Esophagus squamous epithelium (tissue), 5 donors: ENCODE measurements around the gene PRR5L. TPM values are rescaled to one million over a fixed set of nuclear protein-coding genes. Genes with fewer than 3 reads are reported as not detected.

Experiments
- DNase-seq: peaks from one replicate; lab custom pipeline; 2025; lab: John Stamatoyannopoulos, UW
- H3K27ac ChIP-seq, 4 donors: fragments of 200-600 bp; sonication (generic); one replicate each; pipeline ENCODE4 v1.5.1; 2016 to 2019; ENCODE audit warnings: mild to moderate bottlenecking in 1 of 4
- H3K27me3 ChIP-seq, 4 donors: fragments of 200-600 bp; sonication (generic); 1 replicate in 3 of 4; 2 replicates in 1 of 4; pipeline versions ENCODE4 v1.5.1 to v1.6.0; 2017 to 2021; ENCODE audit warnings: antibody characterized with exemption in 1 of 4
- H3K36me3 ChIP-seq, 3 donors: fragments of 200-600 bp; sonication (generic); one replicate each; pipeline ENCODE4 v1.5.1; 2016 to 2019
- H3K4me1 ChIP-seq, 3 donors: fragments of 200-600 bp; sonication (generic); one replicate each; pipeline ENCODE4 v1.5.1; 2017 to 2019
- H3K4me3 ChIP-seq, 4 donors: fragments of 200-600 bp; sonication (generic); 1 replicate in 3 of 4; 2 replicates in 1 of 4; pipeline ENCODE4 v1.5.1; 2016 to 2019; ENCODE audit warnings: mild to moderate bottlenecking in 2 of 4, moderate library complexity in 1 of 4
- H3K9me3 ChIP-seq, 3 donors: fragments of 200-600 bp; sonication (generic); one replicate each; pipeline ENCODE4 v1.5.1; 2016 to 2019
- CTCF ChIP-seq, 6 experiments: fragments of 450-650 bp in 4 of 6; fragments of 200-600 bp in 2 of 6; sonication (generic) in 2 of 6; IDR thresholded peaks; one replicate each; pipeline ENCODE4 v1.5.1; 2016 to 2019; ENCODE audit warnings: antibody characterized with exemption in 6 of 6, mild to moderate bottlenecking in 4 of 6, moderate library complexity in 4 of 6
- POLR2A ChIP-seq, 4 donors: fragments of 450-650 bp; IDR thresholded peaks; one replicate each; pipeline ENCODE4 v1.6.1; 2017; ENCODE audit warnings: antibody characterized with exemption in 4 of 4, mild to moderate bottlenecking in 4 of 4, moderate library complexity in 3 of 4
- WGBS, 2 donors: methylation state at CpG; one replicate each; pipeline ENCODE4 v1.1.5; 2018; 5-methylcytosine and 5-hydroxymethylcytosine counted together
- intact Hi-C: fragments of 100-400 bp; cut with DNase I; formaldehyde crosslinking; loops from one replicate; pipeline ENCODE4 v1.15.0; 2022
- total RNA-seq, 4 donors: library from RNA; depleted of rRNA; stranded (reverse); fragments of >200 nt; gene quantifications; one replicate each; pipeline ENCODE4 v1.1.0, GENCODE V29; 2016
- donor health status: DM: yes; HTN: yes; CAD: no.

PRR5L gene
- total RNA-seq, 4 donors from 2014 or later = 1.4 to 5.7 (median 1.8) TPM

- Histone ChIP-seq H3K4me3 (no peak overlapping the region), H3K4me1 (no peaks in the 10 kb centered on the region), H3K27me3 (no peaks in the 10 kb centered on the region), H3K27ac (no peak overlapping the region), H3K36me3 (no peaks in the 10 kb centered on the region), H3K9me3 (no peaks in the 10 kb centered on the region)
- TF ChIP-seq POLR2A (IDR thresholded peaks at IDR 0.05) (no peak), CTCF (IDR thresholded peaks at IDR 0.05) (no peak)
- intact Hi-C loops = no loop called here
- 89 to 100% methylated on average over 1 of the region's 1 CpG for WGBS, 2 donors
- DNase-seq = no peak
Measured at GRCh38 chr11:36347384-36347906, 51.4 kb downstream of the PRR5L start.

GRCh38 chr11:36349351-36350136, 53.5 kb downstream of the PRR5L start:
- peak overlapping the region in 1 of 4 donors; percentile 21 for H3K27ac ChIP-seq
- 52 to 68% methylated on average over 8 of the region's 8 CpGs for WGBS, 2 donors
- H3K4me1 ChIP-seq = no peaks in the 10 kb centered on the region
- H3K27me3 ChIP-seq = no peaks in the 10 kb centered on the region
- TF ChIP-seq CTCF (IDR thresholded peaks at IDR 0.05) (no peak), POLR2A (IDR thresholded peaks at IDR 0.05) (no peak)
- intact Hi-C loops = no loop called here
- no peaks in the 10 kb centered on the region for H3K36me3 ChIP-seq
- H3K9me3 ChIP-seq = no peaks in the 10 kb centered on the region
- no peak overlapping the region for H3K4me3 ChIP-seq
- no peak for DNase-seq

- intact Hi-C loops = no loop called here
- Histone ChIP-seq H3K36me3 (no peaks in the 10 kb centered on the region), H3K4me3 (no peak overlapping the region), H3K27me3 (no peaks in the 10 kb centered on the region), H3K27ac (peak overlapping the region in 1 of 4 donors; percentile 21), H3K9me3 (no peaks in the 10 kb centered on the region), H3K4me1 (no peaks in the 10 kb centered on the region)
- no peak for TF ChIP-seq CTCF (IDR thresholded peaks at IDR 0.05)
- TF ChIP-seq POLR2A (IDR thresholded peaks at IDR 0.05) = no peak
- WGBS, 2 donors = 50 to 53% methylated on average over 1 of the region's 1 CpG
- DNase-seq = no peak
Measured at GRCh38 chr11:36350137-36350513, 54.0 kb downstream of the PRR5L start.

GRCh38 chr11:36352922-36353321, 56.8 kb downstream of the PRR5L start:
- H3K27ac ChIP-seq = no peak overlapping the region
- H3K9me3 ChIP-seq = no peaks in the 10 kb centered on the region
- no peaks in the 10 kb centered on the region for H3K4me1 ChIP-seq
- intact Hi-C loops = no loop called here
- TF ChIP-seq CTCF (IDR thresholded peaks at IDR 0.05) (no peak), POLR2A (IDR thresholded peaks at IDR 0.05) (no peak)
- 57 to 91% methylated on average over 3 of the region's 3 CpGs for WGBS, 2 donors
- no peaks in the 10 kb centered on the region for H3K36me3 ChIP-seq
- H3K4me3 ChIP-seq = no peak overlapping the region
- H3K27me3 ChIP-seq = no peaks in the 10 kb centered on the region
- DNase-seq = no peak

- Histone ChIP-seq H3K36me3 (no peaks in the 10 kb centered on the region), H3K27me3 (no peaks in the 10 kb centered on the region), H3K4me3 (no peak overlapping the region), H3K9me3 (no peaks in the 10 kb centered on the region), H3K27ac (no peak overlapping the region), H3K4me1 (no peaks in the 10 kb centered on the region)
- intact Hi-C loops = no loop called here
- TF ChIP-seq CTCF (IDR thresholded peaks at IDR 0.05) = no peak
- no peak for TF ChIP-seq POLR2A (IDR thresholded peaks at IDR 0.05)
- 38 to 45% methylated on average over 6 of the region's 6 CpGs for WGBS, 2 donors
- DNase-seq = no peak
Measured at GRCh38 chr11:36354221-36355003, 58.3 kb downstream of the PRR5L start.
